ENCODE measurements around the gene ZKSCAN1. TPM values are rescaled to one million over a fixed set of nuclear protein-coding genes. Genes with fewer than 3 reads are reported as not detected.

Gene ZKSCAN1
- total RNA-seq, 1 experiment from 2014 or later, result 17.7 TPM

- H3K4me3 ChIP-seq, result no peak overlapping the region
- no peaks in the 10 kb centered on the region for H3K4me1 ChIP-seq
- DNase-seq, result no peak
- H3K27ac ChIP-seq, result no peak overlapping the region
- H3K36me3 ChIP-seq, result no peaks in the 10 kb centered on the region
- no peaks in the 10 kb centered on the region for H3K9me3 ChIP-seq (replicated peaks)
- H3K27me3 ChIP-seq, result no peaks in the 10 kb centered on the region
Measured at GRCh38 chr7:100044718-100045117, 29.3 kb downstream of the ZKSCAN1 start.

DNA sequence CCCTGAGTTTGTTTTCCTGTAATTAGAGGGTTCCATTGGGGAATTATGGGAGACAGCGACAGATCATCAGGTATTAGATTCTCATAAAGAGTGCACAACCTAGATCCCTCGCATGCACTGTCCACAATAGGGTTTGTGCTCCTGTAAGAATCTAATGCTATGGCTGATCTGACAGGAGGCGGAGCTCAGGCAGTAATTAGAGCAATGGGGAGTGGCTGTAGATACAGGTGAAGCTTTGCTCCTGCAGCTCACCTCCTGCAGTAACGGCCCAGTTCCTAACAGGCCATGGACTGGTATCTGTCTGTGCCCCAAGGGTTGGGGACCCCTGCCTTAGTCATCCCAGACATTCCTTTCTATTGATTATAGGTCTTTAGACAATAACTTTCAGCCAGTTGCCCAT lies 33.3 kb downstream of the ZKSCAN1 start:
- Histone ChIP-seq H3K4me3 (no peak overlapping the region), H3K36me3 (no peaks in the 10 kb centered on the region; the same call in 1 of the 2 replicates), H3K4me1 (peaks cover 5% of the 10 kb centered on the region; the same call in 1 of the 2 replicates), H3K27me3 (no peaks in the 10 kb centered on the region), H3K9me3 (replicated peaks) (no peaks in the 10 kb centered on the region), H3K27ac (no peak overlapping the region)
- no peak for DNase-seq

DNA sequence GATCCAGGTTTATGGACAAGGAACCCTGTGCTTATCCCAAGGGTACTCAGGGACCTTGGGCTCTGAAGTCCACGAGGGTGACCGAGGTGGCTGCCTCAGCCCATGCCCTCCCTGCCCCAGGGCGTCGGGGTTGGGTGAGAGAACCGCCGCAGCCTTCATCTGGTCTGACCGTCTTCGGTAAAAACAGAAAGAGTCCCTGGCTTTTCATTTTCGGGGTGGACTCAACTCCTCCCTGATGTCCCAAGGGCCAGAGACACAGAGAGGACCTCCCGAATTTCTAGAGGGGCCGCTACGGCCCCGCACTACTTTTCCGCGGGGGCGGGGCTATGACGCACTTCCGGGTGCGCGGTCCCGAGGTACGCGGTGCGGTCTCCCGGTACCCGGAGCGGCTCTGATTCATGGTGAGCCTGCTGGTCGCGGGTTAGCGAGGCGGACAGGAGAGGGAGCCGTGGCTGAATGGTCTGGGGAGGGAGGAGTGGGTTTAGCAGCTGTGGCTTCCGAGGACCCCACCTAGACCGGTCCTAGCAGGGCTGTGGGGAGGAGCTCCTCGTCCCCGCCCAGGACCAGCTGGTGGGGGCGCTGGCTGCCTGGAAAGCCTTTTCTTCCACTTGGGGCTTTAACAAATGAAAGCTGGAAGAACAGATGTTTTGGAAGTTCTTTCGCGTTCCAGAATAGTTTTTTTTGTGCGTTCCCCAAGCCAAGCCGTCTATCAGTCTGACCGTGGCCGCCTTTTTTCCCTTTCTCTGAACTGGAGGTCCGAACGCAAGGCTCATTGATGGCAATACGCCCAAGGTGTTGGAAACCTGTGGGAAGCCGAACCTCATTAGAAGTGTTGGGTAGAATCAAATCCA lies 34.3 kb downstream of the ZKSCAN1 start, which contains the start of gene ZSCAN21:
Gene ZSCAN21, plus strand, starts transcription at position 334 of the 851 bp plus-strand sequence. CDS start 7,233 bp downstream, outside the sequence.
- H3K4me1 ChIP-seq, result peaks cover 5% of the 10 kb centered on the region; the same call in 1 of the 2 replicates
- H3K36me3 ChIP-seq, result no peaks in the 10 kb centered on the region; the same call in 1 of the 2 replicates
- no peaks in the 10 kb centered on the region for H3K27me3 ChIP-seq
- peak within 1 kb of the TSS; percentile 69 for H3K27ac ChIP-seq
- peak within 1 kb of the TSS; percentile 85 for H3K4me3 ChIP-seq
- H3K9me3 ChIP-seq (replicated peaks), result no peaks in the 10 kb centered on the region
- peak; percentile 88 to 91 for DNase-seq

GRCh38 chr7:100051611-100052010 lies 36.2 kb downstream of the ZKSCAN1 start:
- Histone ChIP-seq H3K4me1 (peaks cover 5% of the 10 kb centered on the region; the same call in 1 of the 2 replicates), H3K4me3 (no peak overlapping the region)
- DNase-seq, result no peak

DNA sequence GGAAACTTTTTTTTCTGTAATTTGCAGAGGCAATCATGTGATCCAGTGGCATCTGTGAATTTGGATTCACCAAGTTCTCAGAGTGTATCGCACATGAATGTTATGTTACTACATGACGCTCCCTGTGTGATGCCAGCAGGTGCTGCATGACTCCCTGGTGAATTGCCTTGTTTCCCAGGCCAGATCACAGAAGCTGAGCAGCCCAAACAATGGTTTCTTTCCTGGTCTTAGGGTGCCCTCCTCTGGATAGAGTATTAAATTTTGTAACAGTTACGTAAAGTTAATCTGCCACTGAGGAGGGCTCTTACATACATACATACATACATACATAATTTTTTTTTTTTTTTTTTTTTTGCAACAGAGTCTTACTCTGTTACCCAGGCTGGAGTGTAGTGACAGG lies 37.8 kb downstream of the ZKSCAN1 start:
- Histone ChIP-seq H3K9me3 (replicated peaks) (no peaks in the 10 kb centered on the region), H3K36me3 (peaks cover 12% of the 10 kb centered on the region), H3K4me3 (no peak overlapping the region), H3K27ac (no peak overlapping the region), H3K4me1 (peaks cover 5% of the 10 kb centered on the region; the same call in 1 of the 2 replicates), H3K27me3 (no peaks in the 10 kb centered on the region)
- DNase-seq, result peak; percentile 85 to 91

More at GRCh38 chr7:100051611-100052010, 36.2 kb downstream of the ZKSCAN1 start:
- H3K36me3 ChIP-seq, result peaks cover under 1% of the 10 kb centered on the region
- no peaks in the 10 kb centered on the region for H3K9me3 ChIP-seq (replicated peaks)
- H3K27me3 ChIP-seq, result no peaks in the 10 kb centered on the region
- no peak overlapping the region for H3K27ac ChIP-seq

DNA sequence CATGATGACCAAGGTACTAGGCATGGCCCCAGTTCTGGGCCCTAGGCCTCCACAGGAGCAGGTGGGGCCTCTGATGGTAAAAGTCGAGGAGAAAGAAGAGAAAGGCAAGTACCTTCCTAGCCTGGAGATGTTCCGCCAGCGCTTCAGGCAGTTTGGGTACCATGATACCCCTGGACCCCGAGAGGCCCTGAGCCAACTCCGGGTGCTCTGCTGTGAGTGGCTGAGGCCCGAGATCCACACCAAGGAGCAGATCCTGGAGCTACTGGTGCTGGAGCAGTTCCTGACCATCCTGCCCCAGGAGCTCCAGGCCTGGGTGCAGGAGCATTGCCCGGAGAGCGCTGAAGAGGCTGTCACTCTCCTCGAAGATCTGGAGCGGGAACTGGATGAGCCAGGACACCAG lies 41.6 kb downstream of the ZKSCAN1 start:
- no peak overlapping the region for H3K27ac ChIP-seq
- peaks cover 32% of the 10 kb centered on the region for H3K36me3 ChIP-seq
- no peaks in the 10 kb centered on the region for H3K4me1 ChIP-seq
- DNase-seq, result no peak
- H3K9me3 ChIP-seq (replicated peaks), result no peaks in the 10 kb centered on the region
- H3K27me3 ChIP-seq, result no peaks in the 10 kb centered on the region
- no peak overlapping the region for H3K4me3 ChIP-seq

DNA sequence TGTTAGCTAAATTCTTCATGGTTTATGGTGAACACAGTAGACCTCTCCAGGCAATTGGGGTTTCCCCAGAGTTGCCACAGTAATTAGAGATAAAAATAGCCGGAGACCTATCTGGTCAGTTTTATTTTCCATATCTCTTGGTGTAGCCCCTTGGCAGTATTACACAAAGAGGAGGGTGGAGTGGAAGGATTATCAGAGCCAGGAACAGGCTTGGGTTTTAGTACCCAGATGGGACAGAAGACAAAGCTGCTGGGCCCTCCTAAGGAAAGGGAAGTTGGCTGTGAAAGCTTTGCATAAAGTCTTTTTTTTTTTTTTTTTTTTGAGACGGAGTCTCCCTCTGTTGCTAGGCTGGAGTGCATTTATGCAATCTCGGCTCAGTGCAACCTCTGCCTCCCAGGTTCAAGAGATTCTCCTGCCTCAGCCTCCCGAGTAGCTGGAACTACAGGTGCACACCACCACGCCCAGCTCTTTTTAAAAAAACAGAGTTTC lies 43.9 kb downstream of the ZKSCAN1 start:
- Histone ChIP-seq H3K9me3 (replicated peaks) (no peaks in the 10 kb centered on the region), H3K36me3 (peaks cover 49% of the 10 kb centered on the region)
- no peak for DNase-seq

GRCh38 chr7:100061518-100062193 lies 46.3 kb downstream of the ZKSCAN1 start:
- no peaks in the 10 kb centered on the region for H3K9me3 ChIP-seq (replicated peaks)
- no peak for DNase-seq
- H3K27ac ChIP-seq, result no peak overlapping the region
- no peaks in the 10 kb centered on the region for H3K4me1 ChIP-seq
- no peaks in the 10 kb centered on the region for H3K27me3 ChIP-seq
- no peak overlapping the region for H3K4me3 ChIP-seq
- H3K36me3 ChIP-seq, result peaks cover 62% of the 10 kb centered on the region

More for the DNA sequence above, 43.9 kb downstream of the ZKSCAN1 start:
- Histone ChIP-seq H3K4me3 (no peak overlapping the region), H3K4me1 (no peaks in the 10 kb centered on the region), H3K27ac (no peak overlapping the region), H3K27me3 (no peaks in the 10 kb centered on the region)

GRCh38 chr7:100063376-100063775 lies 48.0 kb downstream of the ZKSCAN1 start:
- DNase-seq, result no peak
- Histone ChIP-seq H3K4me1 (no peaks in the 10 kb centered on the region), H3K9me3 (replicated peaks) (no peaks in the 10 kb centered on the region), H3K4me3 (no peak overlapping the region), H3K27me3 (no peaks in the 10 kb centered on the region), H3K36me3 (peaks cover 66% of the 10 kb centered on the region), H3K27ac (no peak overlapping the region)

GRCh38 chr7:100064162-100064561 lies 48.8 kb downstream of the ZKSCAN1 start:
- Histone ChIP-seq H3K4me3 (no peak overlapping the region), H3K9me3 (replicated peaks) (no peaks in the 10 kb centered on the region), H3K27me3 (no peaks in the 10 kb centered on the region), H3K4me1 (no peaks in the 10 kb centered on the region), H3K36me3 (peaks cover 69% of the 10 kb centered on the region), H3K27ac (no peak overlapping the region)
- no peak for DNase-seq

DNA sequence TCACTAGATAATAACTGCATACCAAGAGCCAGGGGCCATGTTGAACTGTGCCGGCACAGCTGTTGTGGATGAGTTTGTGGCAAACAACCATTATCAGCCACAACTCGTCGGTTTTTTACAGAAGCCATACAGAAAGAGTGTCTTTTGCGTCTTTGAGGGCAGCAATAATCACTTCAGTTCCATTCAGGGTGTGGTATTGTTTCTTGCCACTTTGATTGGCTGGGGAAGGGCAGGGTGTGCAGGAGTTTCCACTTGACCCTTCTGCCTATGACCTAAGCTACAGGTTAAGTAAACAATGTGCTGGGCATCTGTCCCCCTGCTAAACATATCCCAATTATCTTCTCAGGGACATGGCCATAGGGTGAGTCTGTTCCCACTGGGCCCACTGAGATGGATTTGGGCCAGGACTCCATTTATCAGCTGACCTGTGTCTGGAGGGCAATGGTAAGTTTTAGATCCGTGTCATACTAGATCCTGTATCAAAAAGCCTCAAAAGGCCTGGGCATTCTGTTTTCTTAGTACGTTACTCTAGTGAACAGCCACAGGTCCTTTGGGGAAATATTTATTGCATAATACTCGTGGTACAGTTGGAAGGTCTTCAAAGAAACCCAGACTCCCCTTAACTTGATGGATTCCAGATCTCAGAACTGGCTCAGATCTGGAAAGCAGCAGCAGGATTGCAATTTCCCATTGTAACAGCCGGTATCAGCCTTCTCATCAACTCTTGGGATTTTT lies 50.2 kb downstream of the ZKSCAN1 start:
- no peaks in the 10 kb centered on the region for H3K27me3 ChIP-seq
- H3K9me3 ChIP-seq (replicated peaks), result no peaks in the 10 kb centered on the region
- DNase-seq, result no peak
- H3K36me3 ChIP-seq, result peaks cover 77% of the 10 kb centered on the region
- H3K4me3 ChIP-seq, result no peak overlapping the region
- no peaks in the 10 kb centered on the region for H3K4me1 ChIP-seq
- no peak overlapping the region for H3K27ac ChIP-seq

GRCh38 chr7:100066953-100067352 lies 51.6 kb downstream of the ZKSCAN1 start:
- H3K9me3 ChIP-seq (replicated peaks), result peaks cover 13% of the 10 kb centered on the region; the same call in 1 of the 2 replicates
- H3K4me3 ChIP-seq, result no peak overlapping the region
- peaks cover 84% of the 10 kb centered on the region for H3K36me3 ChIP-seq
- no peaks in the 10 kb centered on the region for H3K27me3 ChIP-seq
- DNase-seq, result no peak
- H3K4me1 ChIP-seq, result no peaks in the 10 kb centered on the region
- H3K27ac ChIP-seq, result no peak overlapping the region

GRCh38 chr7:100069991-100070390 lies 54.6 kb downstream of the ZKSCAN1 start:
- Histone ChIP-seq H3K36me3 (peaks cover 89% of the 10 kb centered on the region), H3K9me3 (replicated peaks) (peaks cover 26% of the 10 kb centered on the region), H3K27me3 (no peaks in the 10 kb centered on the region)

GRCh38 chr7:100071018-100071723 lies 55.8 kb downstream of the ZKSCAN1 start:
- H3K4me1 ChIP-seq, result no peaks in the 10 kb centered on the region
- H3K27ac ChIP-seq, result no peak overlapping the region
- peaks cover 26% of the 10 kb centered on the region for H3K9me3 ChIP-seq (replicated peaks)
- DNase-seq, result no peak
- no peaks in the 10 kb centered on the region for H3K27me3 ChIP-seq
- H3K4me3 ChIP-seq, result no peak overlapping the region
- H3K36me3 ChIP-seq, result peaks cover 95% of the 10 kb centered on the region

More at GRCh38 chr7:100069991-100070390, 54.6 kb downstream of the ZKSCAN1 start:
- Histone ChIP-seq H3K4me3 (no peak overlapping the region), H3K4me1 (no peaks in the 10 kb centered on the region), H3K27ac (no peak overlapping the region)
- no peak for DNase-seq
